Endometrial microvascular endothelial cells (primary cell): ENCODE measurements around the gene EIF2AK3. TPM values are rescaled to one million over a fixed set of nuclear protein-coding genes. Genes with fewer than 3 reads are reported as not detected.
"Not testable (repeated sequence)": the region's sequence is repeated elsewhere in the genome, so short reads cannot be mapped to it uniquely, and the experiment has no call there.

Experiments used
- in situ Hi-C: cut with HindIII; loops from 2 replicates; pipeline ENCODE4 v1.10.0; 2017; ENCODE audit warnings: low sequenced_read_pairs, low pct_unique_long_range_greater_than_20kb; ENCODE audit errors: inconsistent ontology term
- total RNA-seq: library from RNA; depleted of rRNA; stranded (reverse); fragments of >200 nt; gene quantifications from one replicate; pipeline ENCODE4 v1.2.3, GENCODE V29; 2015; ENCODE audit errors: inconsistent ontology term

Gene EIF2AK3
- total RNA-seq, 1 donor from 2014 or later: 11.1 TPM

GRCh38 chr2:88639865-88640264, 12.6 kb upstream of the EIF2AK3 start:
- in situ Hi-C loops: no loop called here

GRCh38 chr2:88638743-88639142, 11.5 kb upstream of the EIF2AK3 start:
- in situ Hi-C loops: no loop called here

- in situ Hi-C loops: no loop called here
Observed at GRCh38 chr2:88638123-88638650, 10.9 kb upstream of the EIF2AK3 start.

GRCh38 chr2:88637464-88637863, 10.2 kb upstream of the EIF2AK3 start:
- in situ Hi-C loops: no loop called here

GRCh38 chr2:88636026-88636425, 8.8 kb upstream of the EIF2AK3 start:
- in situ Hi-C loops: no loop called here

- in situ Hi-C loops: no loop called here
Observed at GRCh38 chr2:88632569-88632968, 5.3 kb upstream of the EIF2AK3 start.

- in situ Hi-C loops: no loop called here
Observed at GRCh38 chr2:88628571-88628939, 1.3 kb upstream of the EIF2AK3 start.

GRCh38 chr2:88627856-88628570, 749 bp upstream of the EIF2AK3 start:
- in situ Hi-C loops: no loop called here

GRCh38 chr2:88626171-88627054, 851 bp downstream of the EIF2AK3 start:
- in situ Hi-C loops: no loop called here

- in situ Hi-C loops: no loop called here
Observed at GRCh38 chr2:88624477-88624876, 2.8 kb downstream of the EIF2AK3 start.

- in situ Hi-C loops: not testable (repeated sequence)
Observed at GRCh38 chr2:88623831-88624465, 3.3 kb downstream of the EIF2AK3 start.

GRCh38 chr2:88622307-88622706, 5.0 kb downstream of the EIF2AK3 start:
- in situ Hi-C loops: no loop called here

- in situ Hi-C loops: no loop called here
Observed at GRCh38 chr2:88621432-88621831, 5.8 kb downstream of the EIF2AK3 start.

- in situ Hi-C loops: no loop called here
Observed at GRCh38 chr2:88620015-88620414, 7.2 kb downstream of the EIF2AK3 start.

- in situ Hi-C loops: no loop called here
Observed at GRCh38 chr2:88615822-88616221, 11.4 kb downstream of the EIF2AK3 start.

- in situ Hi-C loops: no loop called here
Observed at GRCh38 chr2:88614497-88615157, 12.6 kb downstream of the EIF2AK3 start.

GRCh38 chr2:88613921-88614320, 13.3 kb downstream of the EIF2AK3 start:
- in situ Hi-C loops: no loop called here

- in situ Hi-C loops: no loop called here
Observed at GRCh38 chr2:88608184-88608583, 19.1 kb downstream of the EIF2AK3 start.

GRCh38 chr2:88607416-88607815, 19.8 kb downstream of the EIF2AK3 start:
- in situ Hi-C loops: no loop called here
